KG1 (cell line): Measurements from ENCODE around the gene PLEKHG3.

Source experiments
- DNase-seq: peaks from one replicate; lab custom pipeline; 2025; lab: John Stamatoyannopoulos, UW

PLEKHG3 gene

GRCh38 chr14:64726585-64726890 is 22.3 kb downstream of the PLEKHG3 start:
- DNase-seq, result no peak

- no peak for DNase-seq
These were observed 23.4 kb downstream of the PLEKHG3 start for GRCh38 chr14:64727551-64728071.

GRCh38 chr14:64728106-64728505 is 23.9 kb downstream of the PLEKHG3 start:
- DNase-seq, result no peak

GRCh38 chr14:64728856-64729255 is 24.6 kb downstream of the PLEKHG3 start:
- DNase-seq, result no peak

GRCh38 chr14:64729386-64730060 is 25.3 kb downstream of the PLEKHG3 start:
- no peak for DNase-seq

GRCh38 chr14:64730061-64730440 is 25.8 kb downstream of the PLEKHG3 start:
- no peak for DNase-seq

- DNase-seq, result no peak
These were observed 26.5 kb downstream of the PLEKHG3 start for GRCh38 chr14:64730681-64731080.

GRCh38 chr14:64731141-64731581 is 26.9 kb downstream of the PLEKHG3 start:
- DNase-seq, result no peak

- no peak for DNase-seq
These were observed 27.8 kb downstream of the PLEKHG3 start for GRCh38 chr14:64732066-64732465.

- DNase-seq, result no peak
These were observed 28.4 kb downstream of the PLEKHG3 start for GRCh38 chr14:64732536-64733120.

GRCh38 chr14:64733321-64733720 is 29.1 kb downstream of the PLEKHG3 start:
- DNase-seq, result no peak

- no peak for DNase-seq
These were observed 29.7 kb downstream of the PLEKHG3 start for GRCh38 chr14:64733899-64734298.

GRCh38 chr14:64734990-64735389 is 30.8 kb downstream of the PLEKHG3 start:
- no peak for DNase-seq

GRCh38 chr14:64736271-64737169 is 32.3 kb downstream of the PLEKHG3 start:
- no peak for DNase-seq

- no peak for DNase-seq
These were observed 33.4 kb downstream of the PLEKHG3 start for GRCh38 chr14:64737391-64738280.

GRCh38 chr14:64738281-64738804 is 34.1 kb downstream of the PLEKHG3 start:
- DNase-seq, result no peak

- no peak for DNase-seq
These were observed 37.0 kb downstream of the PLEKHG3 start for GRCh38 chr14:64741200-64741599.

- DNase-seq, result no peak
These were observed 37.7 kb downstream of the PLEKHG3 start for GRCh38 chr14:64741961-64742360.

- DNase-seq, result no peak
These were observed 38.8 kb downstream of the PLEKHG3 start for GRCh38 chr14:64743061-64743460.

GRCh38 chr14:64745511-64746091 is 41.4 kb downstream of the PLEKHG3 start:
- DNase-seq, result no peak
